HG03159 (cell line): Measurements from ENCODE around the gene OST4.

Experiments
- ATAC-seq: cut with Tn5 transposase; IDR thresholded peaks from one replicate; pipeline ENCODE4 v1.9.1; 2021; ENCODE audit warnings: mild to moderate bottlenecking, moderate library complexity; ENCODE audit not compliant: unreplicated experiment

OST4 gene

GRCh38 chr2:27027211-27027651, 44.2 kb downstream of the OST4 start:
- no peak for ATAC-seq

GRCh38 chr2:27025861-27026851, 45.3 kb downstream of the OST4 start:
- no peak for ATAC-seq

GRCh38 chr2:27025281-27025800, 46.1 kb downstream of the OST4 start:
- no peak for ATAC-seq

GRCh38 chr2:27024812-27025211, 46.6 kb downstream of the OST4 start:
- ATAC-seq = no peak

GRCh38 chr2:27024188-27024587, 47.3 kb downstream of the OST4 start:
- ATAC-seq = no peak

GRCh38 chr2:27023740-27024139, 47.7 kb downstream of the OST4 start:
- no peak for ATAC-seq

- no peak for ATAC-seq
Measured at GRCh38 chr2:27021253-27022049, 50.0 kb downstream of the OST4 start.
